OCI-LY3 (cell line): ENCODE data around the gene PCNX1.
A peak's percentile ranks its signal among the peaks of the same experiment; 100 is the strongest.
"Not testable (repeated sequence)": the region's sequence is repeated elsewhere in the genome, so short reads cannot be mapped to it uniquely, and the experiment has no call there.

Experiments
- H2AFZ ChIP-seq: fragments of 200-600, 300-600 bp; shearing (Covaris generic); 2 replicates; pipeline ENCODE4 v1.6.0; 2014; ENCODE audit warnings: antibody characterized with exemption, low read depth, low read length
- H3K27ac ChIP-seq: fragments of 200-600, 300-600 bp; sonication (generic); 2 replicates; pipeline ENCODE4 v1.5.1; 2014; ENCODE audit warnings: mild to moderate bottlenecking, low read length, moderate library complexity, mixed read lengths
- H3K27me3 ChIP-seq: fragments of 200-600, 300-600 bp; sonication (generic); 2 replicates; pipeline ENCODE4 v1.6.1; 2014; ENCODE audit warnings: low read depth, low read length, mixed read lengths
- H3K36me3 ChIP-seq: fragments of 200-600, 300-600 bp; sonication (generic); replicated peaks from 2 replicates; pipeline ENCODE3; 2014; ENCODE audit warnings: low read depth, low read length, mixed read lengths
- H3K4me1 ChIP-seq: fragments of 300-600, 200-600 bp; sonication (generic); 2 replicates; pipeline ENCODE4 v1.6.1; 2014; ENCODE audit warnings: low read length, mixed read lengths
- H3K4me2 ChIP-seq: fragments of 200-600, 300-600 bp; sonication (generic); 2 replicates; pipeline ENCODE4 v1.6.1; 2014; ENCODE audit warnings: low read length, mixed read lengths
- H3K4me3 ChIP-seq: fragments of 300-600, 200-600 bp; sonication (generic); 2 replicates; pipeline ENCODE4 v1.5.1; 2014; ENCODE audit warnings: antibody characterized with exemption, mild to moderate bottlenecking, low read length, moderate library complexity
- H3K79me2 ChIP-seq: fragments of 300-600, 200-600 bp; shearing (Covaris generic); 2 replicates; pipeline ENCODE4 v1.6.1; 2014; ENCODE audit warnings: mild to moderate bottlenecking, low read length, mixed read lengths
- H3K9ac ChIP-seq: fragments of 300-600, 200-600 bp; shearing (Covaris generic); 2 replicates; pipeline ENCODE4 v1.6.0; 2014; ENCODE audit warnings: mild to moderate bottlenecking, low read length, moderate library complexity
- H3K9me3 ChIP-seq: fragments of 200-600, 300-600 bp; shearing (Covaris generic); 2 replicates; pipeline ENCODE4 v1.6.1; 2014; ENCODE audit warnings: low read length, mixed read lengths; ENCODE audit not compliant: insufficient read depth
- H4K20me1 ChIP-seq: fragments of 200-600, 300-600 bp; sonication (generic); 2 replicates; pipeline ENCODE4 v1.6.1; 2016; ENCODE audit warnings: low read length, mixed read lengths; ENCODE audit not compliant: insufficient read depth
- EZH2phosphoT487 ChIP-seq: fragments of 200-600 bp; shearing (Covaris generic); IDR thresholded peaks from 2 replicates; pipeline ENCODE4 v1.6.1; 2018; ENCODE audit warnings: antibody characterized with exemption, mixed run types, low read depth
- TF ChIP-seq, protein P1 (sequence below): fragments of 200-600, 300-600 bp; sonication (generic); IDR thresholded peaks from 2 replicates; pipeline ENCODE4 v1.5.1; 2014; ENCODE audit warnings: antibody characterized with exemption, low read length, low read depth

Gene PCNX1

DNA sequence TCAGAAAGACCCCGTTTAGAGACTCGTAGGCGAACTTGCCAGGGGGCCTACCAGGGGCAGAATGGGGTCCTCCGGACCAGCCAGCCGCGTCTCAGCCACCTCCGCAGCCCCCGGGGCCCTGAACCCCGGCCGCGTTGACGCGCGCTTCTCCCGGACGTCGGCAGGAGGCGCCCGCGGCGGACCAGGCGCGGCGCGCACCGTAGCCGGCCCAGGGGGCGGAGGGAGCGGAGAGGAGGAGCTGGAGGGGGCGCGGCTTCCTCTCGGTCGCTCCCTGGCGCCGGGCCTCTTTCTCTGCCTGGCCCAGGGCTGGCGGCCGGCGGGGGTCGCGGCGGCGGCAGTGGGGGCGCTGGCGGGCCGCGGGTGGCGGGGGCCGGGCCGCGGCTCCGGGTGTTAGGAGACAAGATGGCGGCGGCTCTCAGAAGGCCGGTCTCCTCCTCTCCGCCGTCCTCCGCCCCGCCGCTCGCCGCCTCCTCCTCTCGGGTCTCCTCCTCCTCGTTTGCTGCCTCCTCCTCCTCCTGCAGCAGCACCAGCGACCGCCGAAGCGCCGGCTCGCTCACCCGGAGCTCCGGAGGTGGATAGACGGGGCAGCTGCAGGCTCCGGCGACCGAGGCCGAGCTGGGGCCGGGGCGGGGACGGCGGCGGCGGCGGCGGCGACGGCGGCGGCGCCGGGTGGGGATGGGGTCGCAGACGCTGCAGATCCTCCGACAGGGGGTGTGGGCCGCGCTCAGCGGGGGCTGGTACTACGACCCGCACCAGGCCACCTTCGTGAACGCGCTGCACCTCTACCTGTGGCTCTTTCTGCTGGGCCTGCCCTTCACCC is at the start of gene PCNX1:
Gene PCNX1, plus strand, starts transcription at position 284 of the 820 bp plus-strand sequence. Its CDS starts 392 bp downstream, at position 676.
- H2AFZ ChIP-seq: peak within 1 kb of the TSS; percentile 93
- no peak for TF ChIP-seq EZH2phosphoT487
- TF ChIP-seq, protein P1, sequence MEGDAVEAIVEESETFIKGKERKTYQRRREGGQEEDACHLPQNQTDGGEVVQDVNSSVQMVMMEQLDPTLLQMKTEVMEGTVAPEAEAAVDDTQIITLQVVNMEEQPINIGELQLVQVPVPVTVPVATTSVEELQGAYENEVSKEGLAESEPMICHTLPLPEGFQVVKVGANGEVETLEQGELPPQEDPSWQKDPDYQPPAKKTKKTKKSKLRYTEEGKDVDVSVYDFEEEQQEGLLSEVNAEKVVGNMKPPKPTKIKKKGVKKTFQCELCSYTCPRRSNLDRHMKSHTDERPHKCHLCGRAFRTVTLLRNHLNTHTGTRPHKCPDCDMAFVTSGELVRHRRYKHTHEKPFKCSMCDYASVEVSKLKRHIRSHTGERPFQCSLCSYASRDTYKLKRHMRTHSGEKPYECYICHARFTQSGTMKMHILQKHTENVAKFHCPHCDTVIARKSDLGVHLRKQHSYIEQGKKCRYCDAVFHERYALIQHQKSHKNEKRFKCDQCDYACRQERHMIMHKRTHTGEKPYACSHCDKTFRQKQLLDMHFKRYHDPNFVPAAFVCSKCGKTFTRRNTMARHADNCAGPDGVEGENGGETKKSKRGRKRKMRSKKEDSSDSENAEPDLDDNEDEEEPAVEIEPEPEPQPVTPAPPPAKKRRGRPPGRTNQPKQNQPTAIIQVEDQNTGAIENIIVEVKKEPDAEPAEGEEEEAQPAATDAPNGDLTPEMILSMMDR: peak; percentile 66
- peaks cover 6% of the 10 kb centered on the region; the same call in 1 of the 2 replicates for H3K27me3 ChIP-seq
- peak within 1 kb of the TSS; percentile 93 for H3K4me2 ChIP-seq
- H3K79me2 ChIP-seq: peaks cover 46% of the 10 kb centered on the region
- H3K36me3 ChIP-seq: no peaks in the 10 kb centered on the region
- peak within 1 kb of the TSS; percentile 80 for H3K9ac ChIP-seq
- peak within 1 kb of the TSS; percentile 66 for H3K27ac ChIP-seq
- peaks cover 37% of the 10 kb centered on the region for H4K20me1 ChIP-seq
- H3K9me3 ChIP-seq: no peaks in the 10 kb centered on the region
- H3K4me1 ChIP-seq: peaks cover 18% of the 10 kb centered on the region
- H3K4me3 ChIP-seq: peak within 1 kb of the TSS; percentile 91

DNA sequence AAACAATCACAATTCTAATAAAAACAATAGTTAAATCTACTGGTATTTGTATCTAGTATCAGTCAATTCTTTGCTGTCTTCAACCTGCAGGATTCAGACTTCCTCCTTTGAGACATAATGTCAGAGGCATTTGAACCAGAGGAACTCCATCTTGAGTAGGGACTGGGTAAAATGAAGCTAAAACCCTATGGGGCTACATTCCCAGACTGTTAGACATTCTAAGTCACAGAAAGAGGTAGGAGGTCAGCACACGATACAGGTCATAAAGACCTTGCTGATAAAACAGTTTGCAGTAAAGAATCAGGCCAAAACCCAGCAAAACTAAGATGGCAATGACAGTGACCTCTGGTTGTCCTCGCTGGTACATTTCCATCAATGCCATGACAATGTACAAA is 49.8 kb upstream of the PCNX1 start:
- no peak overlapping the region for H2AFZ ChIP-seq
- no peaks in the 10 kb centered on the region; the same call in 1 of the 2 replicates for H3K27me3 ChIP-seq
- H3K9me3 ChIP-seq: no peaks in the 10 kb centered on the region
- H3K9ac ChIP-seq: no peak overlapping the region
- TF ChIP-seq EZH2phosphoT487: no peak
- TF ChIP-seq, protein P1: no peak
- no peaks in the 10 kb centered on the region for H3K36me3 ChIP-seq
- H3K27ac ChIP-seq: no peak overlapping the region
- H3K79me2 ChIP-seq: no peaks in the 10 kb centered on the region
- H4K20me1 ChIP-seq: no peaks in the 10 kb centered on the region
- H3K4me2 ChIP-seq: no peak overlapping the region
- H3K4me3 ChIP-seq: no peak overlapping the region
- H3K4me1 ChIP-seq: no peaks in the 10 kb centered on the region

DNA sequence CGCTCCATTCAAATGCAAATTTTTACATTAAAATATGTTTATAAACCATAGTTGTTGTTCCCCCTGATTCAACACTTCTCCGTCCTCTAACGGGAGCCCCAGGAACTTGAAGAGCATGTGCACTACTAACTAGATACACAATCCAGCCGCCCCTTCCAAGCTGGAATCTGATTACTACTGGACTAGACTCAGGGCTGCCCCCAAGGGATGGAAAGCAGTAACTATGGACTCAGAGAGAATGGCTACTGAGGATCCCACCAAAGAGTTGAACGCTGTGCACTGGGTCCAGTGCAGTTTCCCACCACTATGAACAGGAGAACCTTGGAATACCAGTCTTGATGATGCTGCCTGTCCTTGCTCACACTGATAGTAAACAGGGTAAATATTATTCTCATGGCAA is 48.6 kb upstream of the PCNX1 start:
- Histone ChIP-seq H3K9ac (no peak overlapping the region), H3K27ac (no peak overlapping the region), H3K36me3 (no peaks in the 10 kb centered on the region), H3K27me3 (no peaks in the 10 kb centered on the region; the same call in 1 of the 2 replicates), H4K20me1 (no peaks in the 10 kb centered on the region), H3K79me2 (no peaks in the 10 kb centered on the region), H3K4me2 (no peak overlapping the region), H3K9me3 (no peaks in the 10 kb centered on the region), H3K4me1 (no peaks in the 10 kb centered on the region), H2AFZ (no peak overlapping the region), H3K4me3 (no peak overlapping the region)
- TF ChIP-seq, protein P1: no peak
- no peak for TF ChIP-seq EZH2phosphoT487

DNA sequence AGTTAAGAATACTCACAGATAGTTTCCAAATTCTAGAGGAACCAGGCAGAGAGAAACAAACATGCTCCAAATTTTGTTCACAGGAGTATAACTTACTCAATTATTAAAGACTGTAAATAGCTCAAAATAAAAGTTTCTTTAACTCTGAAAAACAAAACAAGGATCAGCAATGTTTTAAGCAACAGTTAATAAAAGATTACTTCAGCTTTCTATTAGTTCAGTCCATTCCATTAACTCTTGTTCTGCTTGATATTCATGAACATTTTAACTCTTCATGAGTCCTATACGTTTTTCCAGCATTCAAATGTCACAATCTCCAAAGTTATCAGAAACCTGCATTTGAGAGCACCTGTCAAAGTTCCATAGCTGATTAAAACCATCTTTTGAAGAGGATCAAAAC is 40.3 kb upstream of the PCNX1 start:
- H3K27me3 ChIP-seq, H4K20me1 ChIP-seq: not testable (repeated sequence)

More for the DNA sequence above, 40.3 kb upstream of the PCNX1 start:
- peaks cover 27% of the 10 kb centered on the region; the same call in 1 of the 2 replicates for H3K9me3 ChIP-seq
- not testable (repeated sequence) for H3K79me2 ChIP-seq, H3K4me1 ChIP-seq, H3K4me3 ChIP-seq, H3K27ac ChIP-seq, H3K4me2 ChIP-seq, H3K36me3 ChIP-seq, H3K9ac ChIP-seq, H2AFZ ChIP-seq
